Panc1 (cell line): ENCODE measurements around the gene CNTN4. TPM values are rescaled to one million over a fixed set of nuclear protein-coding genes. Genes with fewer than 3 reads are reported as not detected.

Experiments
- ATAC-seq: fragments of 200-7000 bp; cut with Tn5 transposase; 2 replicates; pipeline ENCODE4 v1.9.1; 2020; ENCODE audit warnings: mild to moderate bottlenecking, moderate library complexity
- BruUV-seq: library from RNA; stranded (reverse); fragments of 400-500 nt; replicated peaks from 2 replicates; lab custom pipeline; 2021; lab: Mats Ljungman, UMichigan
- CTCF ChIA-PET: fragments of 300-600 bp; sonication (Branson Sonifier 250); formaldehyde crosslinking; loops from one replicate; lab custom pipeline; 2022; ENCODE audit warnings: antibody characterized with exemption; lab: Charles Lee
- POLR2A ChIA-PET: fragments of 300-600 bp; sonication (Branson Sonifier 250); formaldehyde crosslinking; loops from one replicate; lab custom pipeline; 2022; ENCODE audit warnings: antibody characterized with exemption; lab: Charles Lee
- DNase-seq: peaks from one replicate; pipeline ENCODE4 v3.0.0-alpha.2; 2010; ENCODE audit warnings: low read depth, low spot score
- H3K27ac ChIP-seq: 2 replicates; pipeline ENCODE4 v1.5.1; 2011; ENCODE audit warnings: mild to moderate bottlenecking, low read length, inconsistent platforms
- H3K27me3 ChIP-seq: fragments of 200-500 bp; sonication (Bioruptor generic); 2 replicates; pipeline ENCODE4 v1.6.0; 2014; ENCODE audit warnings: low read length, inconsistent platforms; ENCODE audit not compliant: control insufficient read depth, insufficient read depth
- H3K36me3 ChIP-seq: fragments of 200-500 bp; sonication (Bioruptor generic); 2 replicates; pipeline ENCODE4 v1.5.1; 2014; ENCODE audit warnings: inconsistent platforms, mild to moderate bottlenecking, low read length, moderate library complexity; ENCODE audit not compliant: control insufficient read depth, insufficient read depth
- H3K4me1 ChIP-seq: 2 replicates; pipeline ENCODE4 v1.5.1; 2011; ENCODE audit warnings: inconsistent platforms, mild to moderate bottlenecking, low read length, moderate library complexity; ENCODE audit not compliant: control insufficient read depth, insufficient read depth
- H3K4me3 ChIP-seq, 2 experiments: 2 replicates each; pipeline ENCODE4 v1.5.1; 2011 to 2012; ENCODE audit warnings: low read depth in 2 of 2, low read length in 2 of 2, mild to moderate bottlenecking in 2 of 2, inconsistent platforms in 1 of 2, moderate library complexity in 1 of 2
- H3K9me3 ChIP-seq: fragments of 200-500 bp; sonication (Bioruptor generic); 2 replicates; pipeline ENCODE4 v1.5.1; 2014; ENCODE audit warnings: low read depth, mild to moderate bottlenecking, inconsistent platforms, low read length, moderate library complexity; ENCODE audit not compliant: control insufficient read depth, insufficient read depth
- POLR2AphosphoS5 ChIP-seq: IDR thresholded peaks from 2 replicates; pipeline ENCODE4 v1.6.1; 2012; ENCODE audit warnings: mild to moderate bottlenecking, low read depth, low read length, moderate library complexity
- SIN3A ChIP-seq: IDR thresholded peaks from 2 replicates; pipeline ENCODE4 v1.6.1; 2012; ENCODE audit warnings: low read depth, mild to moderate bottlenecking, low read length, moderate library complexity, borderline replicate concordance; ENCODE audit not compliant: insufficient read depth
- TCF7L2 ChIP-seq: IDR thresholded peaks from 2 replicates; pipeline ENCODE4 v1.6.1; 2011; ENCODE audit warnings: mild to moderate bottlenecking, low read depth, low read length, inconsistent platforms
- in situ Hi-C: cut with HindIII; loops from 2 replicates; pipeline ENCODE4 v1.10.0; 2016; ENCODE audit warnings: low sequenced_read_pairs, low pct_unique_long_range_greater_than_20kb
- intact Hi-C: fragments of 100-400 bp; cut with micrococcal nuclease; formaldehyde crosslinking; loops from one replicate; pipeline ENCODE4 v1.10.0; 2022; ENCODE audit not compliant: unreplicated experiment
- total RNA-seq: library from RNA; stranded (reverse); gene quantifications from one replicate; pipeline ENCODE4 v1.2.1, GENCODE V29; 2021; ENCODE audit not compliant: unreplicated experiment
- TF ChIP-seq, protein P1 (sequence below), 2 experiments: IDR thresholded peaks; 2 replicates each; pipeline ENCODE4 v1.6.1; 2011 to 2012; ENCODE audit warnings: low read depth in 2 of 2, control low read depth in 1 of 2, low read length in 1 of 2, mild to moderate bottlenecking in 1 of 2, moderate library complexity in 1 of 2; ENCODE audit not compliant: insufficient read depth in 1 of 2
- TF ChIP-seq, protein P2 (sequence below): fragments of 450-650 bp; IDR thresholded peaks from 2 replicates; pipeline ENCODE4 v1.5.1; 2017; ENCODE audit warnings: mild to moderate bottlenecking

Gene CNTN4
- total RNA-seq, 1 experiment from 2014 or later = not detected

DNA sequence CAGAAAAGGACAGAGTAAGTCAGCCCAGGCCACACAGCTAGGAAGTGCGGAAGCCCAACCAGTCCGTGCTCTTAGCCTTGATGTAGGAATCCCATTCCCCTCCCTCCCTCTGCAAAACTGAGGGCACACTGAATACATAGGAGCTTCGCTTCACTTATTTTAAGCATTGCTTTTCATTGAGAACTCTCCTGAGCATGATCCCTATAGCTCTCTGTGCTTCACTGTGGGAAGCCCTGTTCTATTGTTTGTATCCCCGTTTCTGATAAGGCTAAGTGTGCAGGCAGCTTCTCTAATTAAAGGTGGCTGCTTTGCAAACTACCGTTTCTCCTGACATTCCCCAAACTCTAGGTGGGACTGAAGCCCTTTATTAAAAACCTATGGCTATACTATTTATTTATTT is 981.6 kb downstream of the CNTN4 start:
- no peak overlapping the region for H3K4me3 ChIP-seq
- no peak for TF ChIP-seq SIN3A
- no peak for TF ChIP-seq TCF7L2
- TF ChIP-seq POLR2AphosphoS5 = no peak
- TF ChIP-seq, protein P1, sequence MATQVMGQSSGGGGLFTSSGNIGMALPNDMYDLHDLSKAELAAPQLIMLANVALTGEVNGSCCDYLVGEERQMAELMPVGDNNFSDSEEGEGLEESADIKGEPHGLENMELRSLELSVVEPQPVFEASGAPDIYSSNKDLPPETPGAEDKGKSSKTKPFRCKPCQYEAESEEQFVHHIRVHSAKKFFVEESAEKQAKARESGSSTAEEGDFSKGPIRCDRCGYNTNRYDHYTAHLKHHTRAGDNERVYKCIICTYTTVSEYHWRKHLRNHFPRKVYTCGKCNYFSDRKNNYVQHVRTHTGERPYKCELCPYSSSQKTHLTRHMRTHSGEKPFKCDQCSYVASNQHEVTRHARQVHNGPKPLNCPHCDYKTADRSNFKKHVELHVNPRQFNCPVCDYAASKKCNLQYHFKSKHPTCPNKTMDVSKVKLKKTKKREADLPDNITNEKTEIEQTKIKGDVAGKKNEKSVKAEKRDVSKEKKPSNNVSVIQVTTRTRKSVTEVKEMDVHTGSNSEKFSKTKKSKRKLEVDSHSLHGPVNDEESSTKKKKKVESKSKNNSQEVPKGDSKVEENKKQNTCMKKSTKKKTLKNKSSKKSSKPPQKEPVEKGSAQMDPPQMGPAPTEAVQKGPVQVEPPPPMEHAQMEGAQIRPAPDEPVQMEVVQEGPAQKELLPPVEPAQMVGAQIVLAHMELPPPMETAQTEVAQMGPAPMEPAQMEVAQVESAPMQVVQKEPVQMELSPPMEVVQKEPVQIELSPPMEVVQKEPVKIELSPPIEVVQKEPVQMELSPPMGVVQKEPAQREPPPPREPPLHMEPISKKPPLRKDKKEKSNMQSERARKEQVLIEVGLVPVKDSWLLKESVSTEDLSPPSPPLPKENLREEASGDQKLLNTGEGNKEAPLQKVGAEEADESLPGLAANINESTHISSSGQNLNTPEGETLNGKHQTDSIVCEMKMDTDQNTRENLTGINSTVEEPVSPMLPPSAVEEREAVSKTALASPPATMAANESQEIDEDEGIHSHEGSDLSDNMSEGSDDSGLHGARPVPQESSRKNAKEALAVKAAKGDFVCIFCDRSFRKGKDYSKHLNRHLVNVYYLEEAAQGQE (IDR thresholded peaks at IDR 0.05; ENCODE audit: insufficient read depth in 1 of 2, low read depth in 2 of 2, low read length in 1 of 2) = no peak
- TF ChIP-seq, protein P2, sequence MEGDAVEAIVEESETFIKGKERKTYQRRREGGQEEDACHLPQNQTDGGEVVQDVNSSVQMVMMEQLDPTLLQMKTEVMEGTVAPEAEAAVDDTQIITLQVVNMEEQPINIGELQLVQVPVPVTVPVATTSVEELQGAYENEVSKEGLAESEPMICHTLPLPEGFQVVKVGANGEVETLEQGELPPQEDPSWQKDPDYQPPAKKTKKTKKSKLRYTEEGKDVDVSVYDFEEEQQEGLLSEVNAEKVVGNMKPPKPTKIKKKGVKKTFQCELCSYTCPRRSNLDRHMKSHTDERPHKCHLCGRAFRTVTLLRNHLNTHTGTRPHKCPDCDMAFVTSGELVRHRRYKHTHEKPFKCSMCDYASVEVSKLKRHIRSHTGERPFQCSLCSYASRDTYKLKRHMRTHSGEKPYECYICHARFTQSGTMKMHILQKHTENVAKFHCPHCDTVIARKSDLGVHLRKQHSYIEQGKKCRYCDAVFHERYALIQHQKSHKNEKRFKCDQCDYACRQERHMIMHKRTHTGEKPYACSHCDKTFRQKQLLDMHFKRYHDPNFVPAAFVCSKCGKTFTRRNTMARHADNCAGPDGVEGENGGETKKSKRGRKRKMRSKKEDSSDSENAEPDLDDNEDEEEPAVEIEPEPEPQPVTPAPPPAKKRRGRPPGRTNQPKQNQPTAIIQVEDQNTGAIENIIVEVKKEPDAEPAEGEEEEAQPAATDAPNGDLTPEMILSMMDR = no peak
- ChIA-PET CTCF (no interaction called here), POLR2A (no interaction called here)
- ATAC-seq = no peak
- H3K4me1 ChIP-seq = no peaks in the 10 kb centered on the region
- H3K36me3 ChIP-seq = no peaks in the 10 kb centered on the region
- intact Hi-C loops = no loop called here
- no peaks in the 10 kb centered on the region for H3K27me3 ChIP-seq
- H3K27ac ChIP-seq = no peak overlapping the region
- in situ Hi-C loops = no loop called here
- H3K9me3 ChIP-seq = no peaks in the 10 kb centered on the region
- BruUV-seq = no TSS peak
- DNase-seq = no peak

DNA sequence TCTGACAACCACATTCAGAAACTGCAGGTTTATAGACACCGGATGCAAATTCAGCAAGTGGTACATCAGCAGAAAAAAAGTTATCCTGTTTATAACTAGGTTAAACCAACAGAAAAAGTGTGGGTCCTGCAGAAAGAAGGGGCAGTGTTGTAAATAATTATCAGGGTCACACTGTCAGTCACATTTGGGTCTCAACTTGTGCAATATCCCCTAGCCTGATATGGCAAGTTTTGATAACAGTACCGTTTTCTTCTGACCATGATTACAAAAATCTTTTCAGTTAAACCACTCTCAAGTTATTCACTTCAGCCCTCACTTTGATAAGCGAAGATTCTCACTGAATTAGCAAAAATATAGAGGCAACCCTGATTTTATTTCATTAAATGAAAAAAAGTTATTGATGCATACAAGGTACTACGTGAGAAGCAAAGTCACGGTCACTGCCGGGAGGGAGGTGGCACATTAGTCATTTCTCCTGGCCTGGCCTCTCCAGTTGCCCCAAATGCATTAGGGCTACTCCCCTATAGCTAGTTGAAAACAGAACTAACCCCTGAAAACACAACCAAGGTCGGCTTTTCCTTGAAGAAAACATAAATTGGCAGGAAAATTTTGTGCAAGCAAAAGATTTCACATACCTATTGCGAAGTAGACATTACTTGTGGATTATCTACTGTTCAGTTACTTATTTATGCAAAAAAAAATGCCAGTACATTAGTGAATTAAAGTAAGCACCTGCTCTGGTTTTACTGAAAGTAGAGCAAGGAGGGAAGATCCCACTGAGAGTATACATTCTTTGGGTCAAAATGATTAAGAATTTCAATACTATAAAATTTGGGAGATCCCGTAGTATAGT is 982.9 kb downstream of the CNTN4 start:
- BruUV-seq = no TSS peak
- no peak for ATAC-seq
- DNase-seq = no peak
- in situ Hi-C loops (no loop called here), intact Hi-C loops (no loop called here)
- Histone ChIP-seq H3K9me3 (no peaks in the 10 kb centered on the region), H3K4me1 (no peaks in the 10 kb centered on the region), H3K27me3 (no peaks in the 10 kb centered on the region), H3K27ac (no peak overlapping the region), H3K36me3 (no peaks in the 10 kb centered on the region), H3K4me3 (no peak overlapping the region)
- TF ChIP-seq SIN3A (no peak), POLR2AphosphoS5 (no peak), TCF7L2 (no peak)
- TF ChIP-seq, protein P1 (IDR thresholded peaks at IDR 0.05; ENCODE audit: insufficient read depth in 1 of 2, low read depth in 2 of 2, low read length in 1 of 2) = no peak
- TF ChIP-seq, protein P2 = no peak
- CTCF ChIA-PET = no interaction called here
- POLR2A ChIA-PET = no interaction called here
